ENCODE measurements around the gene NPIPA1.

DNA sequence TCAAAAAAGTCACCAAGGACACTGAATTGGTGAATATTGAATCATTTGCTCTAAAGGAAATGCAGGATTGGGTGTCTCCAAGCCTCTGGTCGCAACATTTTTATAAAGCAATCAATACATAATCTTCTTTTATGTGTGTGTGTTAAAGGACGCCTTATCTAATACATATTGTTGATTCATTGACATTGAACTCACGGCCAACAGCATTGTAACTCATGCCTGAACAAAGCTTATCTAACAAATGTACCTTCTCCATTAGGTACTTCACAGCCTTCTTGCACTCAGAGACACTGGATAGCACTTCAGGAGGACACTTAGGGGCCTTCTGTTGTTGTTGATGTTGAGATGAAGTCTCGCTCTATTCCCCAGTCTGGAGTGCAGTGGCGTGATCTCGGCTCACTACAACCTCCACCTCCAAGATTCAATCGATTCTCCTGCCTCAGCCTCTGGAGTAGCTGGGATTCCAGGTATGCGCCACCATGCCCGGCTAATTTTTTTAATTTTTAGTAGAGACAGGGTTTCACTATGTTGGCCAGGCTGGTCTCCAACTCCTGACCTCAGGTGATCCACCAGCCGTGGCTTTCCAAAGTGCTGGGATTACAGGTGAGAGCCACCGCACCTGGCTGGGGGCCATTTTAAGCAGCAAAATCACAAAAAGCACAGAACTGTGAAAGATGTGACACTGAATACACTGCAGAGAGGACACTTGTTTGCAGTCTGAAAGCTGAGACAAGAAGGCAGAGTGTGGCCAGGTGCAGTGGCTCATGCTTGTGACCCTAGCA, 24.4 kb downstream of the NPIPA1 start:
- no peak for TF ChIP-seq ZNF296 (CRISPR knock-in tag; conservative IDR thresholded peaks at IDR 0.05)
- no peak for TF ChIP-seq KDM1A (CRISPR knock-in tag; IDR thresholded peaks at IDR 0.05)
- TF ChIP-seq SRSF4 (IDR thresholded peaks at IDR 0.05; ENCODE audit: low read depth, low read length, poor library complexity, severe bottlenecking) = no peak
- TF ChIP-seq, protein P1, sequence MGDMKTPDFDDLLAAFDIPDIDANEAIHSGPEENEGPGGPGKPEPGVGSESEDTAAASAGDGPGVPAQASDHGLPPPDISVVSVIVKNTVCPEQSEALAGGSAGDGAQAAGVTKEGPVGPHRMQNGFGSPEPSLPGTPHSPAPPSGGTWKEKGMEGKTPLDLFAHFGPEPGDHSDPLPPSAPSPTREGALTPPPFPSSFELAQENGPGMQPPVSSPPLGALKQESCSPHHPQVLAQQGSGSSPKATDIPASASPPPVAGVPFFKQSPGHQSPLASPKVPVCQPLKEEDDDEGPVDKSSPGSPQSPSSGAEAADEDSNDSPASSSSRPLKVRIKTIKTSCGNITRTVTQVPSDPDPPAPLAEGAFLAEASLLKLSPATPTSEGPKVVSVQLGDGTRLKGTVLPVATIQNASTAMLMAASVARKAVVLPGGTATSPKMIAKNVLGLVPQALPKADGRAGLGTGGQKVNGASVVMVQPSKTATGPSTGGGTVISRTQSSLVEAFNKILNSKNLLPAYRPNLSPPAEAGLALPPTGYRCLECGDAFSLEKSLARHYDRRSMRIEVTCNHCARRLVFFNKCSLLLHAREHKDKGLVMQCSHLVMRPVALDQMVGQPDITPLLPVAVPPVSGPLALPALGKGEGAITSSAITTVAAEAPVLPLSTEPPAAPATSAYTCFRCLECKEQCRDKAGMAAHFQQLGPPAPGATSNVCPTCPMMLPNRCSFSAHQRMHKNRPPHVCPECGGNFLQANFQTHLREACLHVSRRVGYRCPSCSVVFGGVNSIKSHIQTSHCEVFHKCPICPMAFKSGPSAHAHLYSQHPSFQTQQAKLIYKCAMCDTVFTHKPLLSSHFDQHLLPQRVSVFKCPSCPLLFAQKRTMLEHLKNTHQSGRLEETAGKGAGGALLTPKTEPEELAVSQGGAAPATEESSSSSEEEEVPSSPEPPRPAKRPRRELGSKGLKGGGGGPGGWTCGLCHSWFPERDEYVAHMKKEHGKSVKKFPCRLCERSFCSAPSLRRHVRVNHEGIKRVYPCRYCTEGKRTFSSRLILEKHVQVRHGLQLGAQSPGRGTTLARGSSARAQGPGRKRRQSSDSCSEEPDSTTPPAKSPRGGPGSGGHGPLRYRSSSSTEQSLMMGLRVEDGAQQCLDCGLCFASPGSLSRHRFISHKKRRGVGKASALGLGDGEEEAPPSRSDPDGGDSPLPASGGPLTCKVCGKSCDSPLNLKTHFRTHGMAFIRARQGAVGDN (CRISPR knock-in tag; IDR thresholded peaks at IDR 0.05) = no peak
- TF ChIP-seq, protein P2, sequence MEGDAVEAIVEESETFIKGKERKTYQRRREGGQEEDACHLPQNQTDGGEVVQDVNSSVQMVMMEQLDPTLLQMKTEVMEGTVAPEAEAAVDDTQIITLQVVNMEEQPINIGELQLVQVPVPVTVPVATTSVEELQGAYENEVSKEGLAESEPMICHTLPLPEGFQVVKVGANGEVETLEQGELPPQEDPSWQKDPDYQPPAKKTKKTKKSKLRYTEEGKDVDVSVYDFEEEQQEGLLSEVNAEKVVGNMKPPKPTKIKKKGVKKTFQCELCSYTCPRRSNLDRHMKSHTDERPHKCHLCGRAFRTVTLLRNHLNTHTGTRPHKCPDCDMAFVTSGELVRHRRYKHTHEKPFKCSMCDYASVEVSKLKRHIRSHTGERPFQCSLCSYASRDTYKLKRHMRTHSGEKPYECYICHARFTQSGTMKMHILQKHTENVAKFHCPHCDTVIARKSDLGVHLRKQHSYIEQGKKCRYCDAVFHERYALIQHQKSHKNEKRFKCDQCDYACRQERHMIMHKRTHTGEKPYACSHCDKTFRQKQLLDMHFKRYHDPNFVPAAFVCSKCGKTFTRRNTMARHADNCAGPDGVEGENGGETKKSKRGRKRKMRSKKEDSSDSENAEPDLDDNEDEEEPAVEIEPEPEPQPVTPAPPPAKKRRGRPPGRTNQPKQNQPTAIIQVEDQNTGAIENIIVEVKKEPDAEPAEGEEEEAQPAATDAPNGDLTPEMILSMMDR (CRISPR knock-in tag; IDR thresholded peaks at IDR 0.05) = no peak
